ENCODE results near the gene AHRR.

The AHRR gene

GRCh38 chr5:320524-321229 is 837 bp upstream of the AHRR start:
- DNase-seq (ENCODE audit: low read depth, low spot score) = no peak

GRCh38 chr5:321726-322251 is 275 bp downstream of the AHRR start:
- DNase-seq (ENCODE audit: low read depth, low spot score) = no peak

- DNase-seq (ENCODE audit: low read depth, low spot score) = no peak
Observed at GRCh38 chr5:322281-322941, 897 bp downstream of the AHRR start.

- no peak for DNase-seq (ENCODE audit: low read depth, low spot score)
Observed at GRCh38 chr5:322942-323879, 1.7 kb downstream of the AHRR start.

GRCh38 chr5:324736-325612 is 3.5 kb downstream of the AHRR start:
- no peak for DNase-seq (ENCODE audit: low read depth, low spot score)

- no peak for DNase-seq (ENCODE audit: low read depth, low spot score)
Observed at GRCh38 chr5:326109-326508, 4.6 kb downstream of the AHRR start.

- DNase-seq (ENCODE audit: low read depth, low spot score) = no peak
Observed at GRCh38 chr5:329121-329735, 7.7 kb downstream of the AHRR start.

GRCh38 chr5:329768-330167 is 8.3 kb downstream of the AHRR start:
- DNase-seq (ENCODE audit: low read depth, low spot score) = no peak

GRCh38 chr5:332843-333242 is 11.3 kb downstream of the AHRR start:
- DNase-seq (ENCODE audit: low read depth, low spot score) = no peak

GRCh38 chr5:333945-334344 is 12.4 kb downstream of the AHRR start:
- DNase-seq (ENCODE audit: low read depth, low spot score) = no peak

- DNase-seq (ENCODE audit: low read depth, low spot score) = no peak
Observed at GRCh38 chr5:334903-335739, 13.6 kb downstream of the AHRR start.

GRCh38 chr5:335740-336038 is 14.2 kb downstream of the AHRR start:
- no peak for DNase-seq (ENCODE audit: low read depth, low spot score)

- no peak for DNase-seq (ENCODE audit: low read depth, low spot score)
Observed at GRCh38 chr5:337563-338130, 16.1 kb downstream of the AHRR start.

GRCh38 chr5:342501-343460 is 21.3 kb downstream of the AHRR start:
- no peak for DNase-seq (ENCODE audit: low read depth, low spot score)

GRCh38 chr5:343461-344401 is 22.2 kb downstream of the AHRR start:
- DNase-seq (ENCODE audit: low read depth, low spot score) = peak; percentile 54

- no peak for DNase-seq (ENCODE audit: low read depth, low spot score)
Observed at GRCh38 chr5:344668-345067, 23.2 kb downstream of the AHRR start.

All from brain pericyte (primary cell).